Heart left ventricle (tissue), 13 donors: ENCODE measurements around the gene TBXA2R.

Experiments
- CTCF ChIP-seq, 12 donors: fragments of 200-600 bp; sonication (generic) in 4 of 12; IDR thresholded peaks; one replicate each; pipeline versions ENCODE4 v1.5.0 to v1.8.0; 2018 to 2022; ENCODE audit warnings: antibody characterized with exemption in 12 of 12, mild to moderate bottlenecking in 5 of 12
- POLR2A ChIP-seq, 2 donors: fragments of 450-650 bp; IDR thresholded peaks; one replicate each; pipeline ENCODE4 v1.6.1; 2017; ENCODE audit warnings: antibody characterized with exemption in 2 of 2, mild to moderate bottlenecking in 2 of 2, moderate library complexity in 2 of 2
- donor health status: ischemic (EF 13 %, LVEDD 7.1; RV severe dilation, severe dysfunction).
- donor health status: DM: no; HTN: yes; CAD: no.
- donor health status: DM: no; HTN: no; CAD: no.
- donor health status: ischemic (EF 25% LVEDD 6.9; RV normal size, moderate dysfunction).
- donor health status: ischemic (EF 25% LVEDD 5.7; RV mildly dilated, moderate dysfunction).
- donor health status: ischemic (EF 35%, LVEDD 5.7; RV mildly dilated, moderate dysfunction).
- donor health status: nonischemic (EF 11% LVEDD 7.7; RV severe dilation, severe dysfunction).
- donor health status: DM: yes; HTN: yes; CAD: no.
- donor health status: PGD.
- donor health status: ischemic (EF 29% LVEDD 5.4; RV normal size, mild dysfunction).
- donor health status: nonischemic (EF 23%, LVEDD 6.1; RV moderate dilation, normal function).

- TF ChIP-seq POLR2A (IDR thresholded peaks at IDR 0.05) (no peak), CTCF (IDR thresholded peaks at IDR 0.05) (no peak)
These were observed 2.2 kb upstream of the TBXA2R start for GRCh38 chr19:3608750-3609322.
